ENCODE results near the gene CPOX. TPM values are rescaled to one million over a fixed set of nuclear protein-coding genes. Genes with fewer than 3 reads are reported as not detected.

The CPOX gene
- total and polyA plus RNA-seq, 10 of the 15 experiments (the other 5 are each of a cell fraction or from before 2014, with no cell fraction given) = 40.7 to 72.6 (median 64.5) TPM

- TF ChIP-seq ZBTB11 (CRISPR knock-in tag; IDR thresholded peaks at IDR 0.05) = no peak
- no peak for TF ChIP-seq BHLHE40 (IDR thresholded peaks at IDR 0.05; ENCODE audit: borderline replicate concordance in 1 of 2, low read depth in 2 of 2, low read length in 1 of 2)
- no peak for TF ChIP-seq FOS (IDR thresholded peaks at IDR 0.05; ENCODE audit: borderline replicate concordance, extremely low read depth, insufficient read length)
- TF ChIP-seq NKRF (conservative IDR thresholded peaks at IDR 0.05) = no peak
- TF ChIP-seq CREM (IDR thresholded peaks at IDR 0.05; ENCODE audit: low read depth) = no peak; the same call in 1 of the 2 replicates
- no peak for TF ChIP-seq PRDM15 (CRISPR knock-in tag; IDR thresholded peaks at IDR 0.05)
- no peak for TF ChIP-seq RCOR1 (conservative IDR thresholded peaks at IDR 0.05; ENCODE audit: low read depth, low read length)
- TF ChIP-seq YY1 (IDR thresholded peaks at IDR 0.05; ENCODE audit: low read depth, low read length) = 0 out of 2 replicates have a peak, but pooled peaks have one; percentile 15
- no peak for TF ChIP-seq ZNF274 (IDR thresholded peaks at IDR 0.05; ENCODE audit: insufficient read depth, insufficient read length)
- no peak for TF ChIP-seq TCF3 (IDR thresholded peaks at IDR 0.05; ENCODE audit: borderline replicate concordance, insufficient read depth, low read depth, low read length)
- no peak for TF ChIP-seq TCF12 (IDR thresholded peaks at IDR 0.05; ENCODE audit: low read depth, low read length)
- no peak for TF ChIP-seq MXI1 (IDR thresholded peaks at IDR 0.05; ENCODE audit: low read depth, low read length)
- TF ChIP-seq ESRRA (IDR thresholded peaks at IDR 0.05; ENCODE audit: low read length) = no peak
- TF ChIP-seq MEF2A (IDR thresholded peaks at IDR 0.05; ENCODE audit: insufficient read depth, low read depth, low read length) = no peak
- no peak for TF ChIP-seq CTCF (IDR thresholded peaks at IDR 0.05 in 2 of 3, conservative IDR thresholded peaks at IDR 0.05 in 1 of 3; ENCODE audit: control insufficient read depth in 2 of 3, extremely low read depth in 1 of 3, insufficient read depth in 1 of 3, low read depth in 3 of 3, low read length in 3 of 3)
These were observed 60.5 kb downstream of the CPOX start (continued) for GRCh38 chr3:98532709-98533571.

Measured in GM12878 (cell line).